Measurements from ENCODE around the gene UBE2G1. TPM values are rescaled to one million over a fixed set of nuclear protein-coding genes. Genes with fewer than 3 reads are reported as not detected.

UBE2G1 gene
- total RNA-seq, 1 donor from 2014 or later = 66.6 TPM

GRCh38 chr17:4270736-4271135 lies 95.7 kb downstream of the UBE2G1 start:
- Mint-ChIP-seq H3K4me1 (no peaks in the 10 kb centered on the region), H3K27ac (no peak overlapping the region), H3K4me3 (no peak overlapping the region), H3K9me3 (no peaks in the 10 kb centered on the region), H3K27me3 (no peaks in the 10 kb centered on the region), H3K36me3 (ENCODE audit: low read depth) (peaks cover 42% of the 10 kb centered on the region)
- ChIA-PET POLR2A (no interaction called here), CTCF (no interaction called here)
- no peak for TF ChIP-seq CTCF (IDR thresholded peaks at IDR 0.05)
- intact Hi-C loops (cut with micrococcal nuclease) = no loop called here
- ATAC-seq (ENCODE audit: low read depth) = no peak
- DNase-seq = no peak

- intact Hi-C loops (cut with micrococcal nuclease) = no loop called here
- no peak for DNase-seq
- ChIA-PET POLR2A (no interaction called here), CTCF (no interaction called here)
- H3K27ac Mint-ChIP-seq = no peak overlapping the region
- no peaks in the 10 kb centered on the region for H3K9me3 Mint-ChIP-seq
- no peak for ATAC-seq (ENCODE audit: low read depth)
- peaks cover 40% of the 10 kb centered on the region for H3K36me3 Mint-ChIP-seq (ENCODE audit: low read depth)
- H3K4me1 Mint-ChIP-seq = peaks cover 2% of the 10 kb centered on the region
- H3K4me3 Mint-ChIP-seq = no peak overlapping the region
- TF ChIP-seq CTCF (IDR thresholded peaks at IDR 0.05) = no peak
- no peaks in the 10 kb centered on the region for H3K27me3 Mint-ChIP-seq
These were observed 96.6 kb downstream of the UBE2G1 start for GRCh38 chr17:4269915-4270314.

GRCh38 chr17:4267402-4267801 lies 99.1 kb downstream of the UBE2G1 start:
- DNase-seq (no peak), ATAC-seq (ENCODE audit: low read depth) (no peak)
- peaks cover 21% of the 10 kb centered on the region for H3K4me1 Mint-ChIP-seq
- no peak overlapping the region for H3K27ac Mint-ChIP-seq
- H3K36me3 Mint-ChIP-seq (ENCODE audit: low read depth) = peaks cover 35% of the 10 kb centered on the region
- H3K4me3 Mint-ChIP-seq = no peak overlapping the region
- no peaks in the 10 kb centered on the region for H3K27me3 Mint-ChIP-seq
- no peaks in the 10 kb centered on the region for H3K9me3 Mint-ChIP-seq
- POLR2A ChIA-PET = no interaction called here
- intact Hi-C loops (cut with micrococcal nuclease) = no loop called here
- no peak for TF ChIP-seq CTCF (IDR thresholded peaks at IDR 0.05)
- CTCF ChIA-PET = no interaction called here

- ChIA-PET CTCF (no interaction called here), POLR2A (no interaction called here)
- Mint-ChIP-seq H3K27ac (no peak overlapping the region), H3K9me3 (no peaks in the 10 kb centered on the region), H3K4me1 (peaks cover 28% of the 10 kb centered on the region), H3K4me3 (no peak overlapping the region), H3K27me3 (no peaks in the 10 kb centered on the region), H3K36me3 (ENCODE audit: low read depth) (peaks cover 31% of the 10 kb centered on the region)
- no peak for ATAC-seq (ENCODE audit: low read depth)
- intact Hi-C loops (cut with micrococcal nuclease) = no loop called here
- DNase-seq = no peak
- no peak for TF ChIP-seq CTCF (IDR thresholded peaks at IDR 0.05)
These were observed 99.9 kb downstream of the UBE2G1 start for GRCh38 chr17:4266550-4266949.

- Mint-ChIP-seq H3K4me1 (peaks cover 34% of the 10 kb centered on the region), H3K9me3 (no peaks in the 10 kb centered on the region), H3K27me3 (no peaks in the 10 kb centered on the region), H3K36me3 (ENCODE audit: low read depth) (peaks cover 22% of the 10 kb centered on the region), H3K27ac (peak within 1 kb of the TSS; percentile 86), H3K4me3 (peak within 1 kb of the TSS; percentile 95)
- DNase-seq (peak; percentile 98), ATAC-seq (ENCODE audit: low read depth) (peak; percentile 98)
- ChIA-PET CTCF (no interaction called here), POLR2A (interaction anchor here (0.5 to 1.4 kb wide), 8 partner anchors 22 to 532 kb away, joined by 3 to 8 read pairs (median 4); partner anchors contain the start of genes CYB5D2 and PSMB6)
- TF ChIP-seq CTCF (IDR thresholded peaks at IDR 0.05) = no peak
- intact Hi-C loops (cut with micrococcal nuclease) = loop anchor here (1.0 to 5.0 kb wide), 3 partner anchors 46 to 121 kb away; partner anchors contain the start of genes CYB5D2 and ZZEF1
These were observed 102.9 kb downstream of the UBE2G1 start, which contains the start of gene ANKFY1 for GRCh38 chr17:4263282-4264215. TSS of gene ANKFY1 (minus strand) at chr17:4263979. CDS start at chr17:4263941, 38 bp downstream.

All from activated B cell treated with CpG ODN at 0.5 μM for 24 hours (primary cell).